Liver (tissue), 9 donors: ENCODE measurements around the gene ZNF607. TPM values are rescaled to one million over a fixed set of nuclear protein-coding genes. Genes with fewer than 3 reads are reported as not detected.

Experiments
- DNase-seq: peaks from one replicate; pipeline ENCODE4 v3.0.0-alpha.2; 2017; ENCODE audit warnings: low spot score
- H3K27ac ChIP-seq, 2 donors: one replicate each; pipeline ENCODE4 v1.7.0; 2013; ENCODE audit warnings: inconsistent platforms in 2 of 2, low read length in 2 of 2, control low read depth in 1 of 2, low read depth in 1 of 2, mild to moderate bottlenecking in 1 of 2
- H3K27me3 ChIP-seq, 4 donors: one replicate each; pipeline versions ENCODE4 v1.6.1 to v1.7.0; 2013; ENCODE audit warnings: low read length in 3 of 4, inconsistent platforms in 1 of 4, mild to moderate bottlenecking in 1 of 4, moderate library complexity in 1 of 4; ENCODE audit not compliant: control insufficient read depth in 4 of 4, insufficient read depth in 4 of 4
- H3K36me3 ChIP-seq, 4 donors: one replicate each; pipeline versions ENCODE4 v1.6.1 to v1.7.0; 2013; ENCODE audit warnings: low read length in 3 of 4, mild to moderate bottlenecking in 3 of 4, low read depth in 1 of 4, moderate library complexity in 1 of 4; ENCODE audit not compliant: control insufficient read depth in 4 of 4, insufficient read depth in 3 of 4
- H3K4me1 ChIP-seq, 4 donors: one replicate each; pipeline versions ENCODE4 v1.6.1 to v1.7.0; 2013; ENCODE audit warnings: low read length in 3 of 4, mild to moderate bottlenecking in 3 of 4, moderate library complexity in 1 of 4; ENCODE audit not compliant: control insufficient read depth in 4 of 4, insufficient read depth in 4 of 4
- H3K4me3 ChIP-seq, 3 donors: one replicate each; pipeline versions ENCODE4 v1.6.1 to v1.7.0; 2013; ENCODE audit warnings: low read length in 3 of 3, control low read depth in 1 of 3, low read depth in 1 of 3, mild to moderate bottlenecking in 1 of 3
- H3K9ac ChIP-seq, 2 donors: one replicate each; pipeline ENCODE4 v1.7.0; 2013; ENCODE audit warnings: low read length in 2 of 2, mild to moderate bottlenecking in 2 of 2, moderate library complexity in 2 of 2, control low read depth in 1 of 2, low read depth in 1 of 2
- H3K9me3 ChIP-seq, 4 donors: one replicate each; pipeline versions ENCODE4 v1.6.1 to v1.7.0; 2013; ENCODE audit warnings: low read length in 3 of 4; ENCODE audit not compliant: control insufficient read depth in 4 of 4
- EGR1 ChIP-seq, 2 donors: IDR thresholded peaks; 2 replicates each; pipeline ENCODE4 v1.6.1; 2016 to 2018; ENCODE audit warnings: antibody characterized with exemption in 2 of 2, low read depth in 2 of 2
- FOXA1 ChIP-seq: IDR thresholded peaks from 2 replicates; pipeline ENCODE4 v1.6.1; 2016; ENCODE audit warnings: antibody characterized with exemption
- GABPA ChIP-seq, 2 donors: IDR thresholded peaks in 1 of 2; conservative IDR thresholded peaks in 1 of 2; 2 replicates each; pipeline ENCODE4 v1.6.1; 2016; ENCODE audit warnings: antibody characterized with exemption in 2 of 2, mild to moderate bottlenecking in 1 of 2, moderate library complexity in 1 of 2
- HNF4A ChIP-seq, 2 donors: conservative IDR thresholded peaks; 2 replicates each; pipeline ENCODE4 v1.6.1; 2016; ENCODE audit warnings: antibody characterized with exemption in 2 of 2, mild to moderate bottlenecking in 2 of 2
- HNF4G ChIP-seq: IDR thresholded peaks from 2 replicates; pipeline ENCODE4 v1.6.1; 2016; ENCODE audit warnings: antibody characterized with exemption
- NR2F2 ChIP-seq: IDR thresholded peaks from 2 replicates; pipeline ENCODE4 v1.6.1; 2016; ENCODE audit warnings: antibody characterized with exemption
- RAD21 ChIP-seq, 2 donors: IDR thresholded peaks; 2 replicates each; pipeline ENCODE4 v1.6.1; 2016; ENCODE audit warnings: antibody characterized with exemption in 2 of 2, mild to moderate bottlenecking in 2 of 2
- RXRA ChIP-seq, 2 donors: IDR thresholded peaks; 2 replicates each; pipeline ENCODE4 v1.6.1; 2017 to 2018; ENCODE audit warnings: antibody characterized with exemption in 2 of 2, mild to moderate bottlenecking in 1 of 2
- TAF1 ChIP-seq: conservative IDR thresholded peaks from 2 replicates; pipeline ENCODE4 v1.6.1; 2016; ENCODE audit warnings: antibody characterized with exemption, mild to moderate bottlenecking
- YY1 ChIP-seq: IDR thresholded peaks from 2 replicates; pipeline ENCODE4 v1.6.1; 2016; ENCODE audit warnings: antibody characterized with exemption, mild to moderate bottlenecking
- WGBS: extraction: QIAGEN DNeasy Blood & Tissue Kit; methylation state at CpG from one replicate; pipeline ENCODE4 v1.1.7; 2013; 5-methylcytosine and 5-hydroxymethylcytosine counted together
- polyA plus RNA-seq, 2 donors: library from polyadenylated mRNA; stranded (reverse) in 1 of 2; unstranded in 1 of 2; fragments of 200-250 nt in 1 of 2; fragments of >200 nt in 1 of 2; fragmentation: Nextera tagmentation in 1 of 2; extraction: Ambion mirVana in 1 of 2; gene quantifications; one replicate each; pipeline versions ENCODE4 v1.2.1 to v1.2.3, GENCODE V29; 2013 to 2015
- total RNA-seq, 2 donors: library from RNA; depleted of rRNA; stranded (reverse); fragments of >200 nt; gene quantifications; one replicate each; pipeline ENCODE4 v1.2.3, GENCODE V29; 2014
- TF ChIP-seq, protein P1 (sequence below): IDR thresholded peaks from 2 replicates; pipeline ENCODE4 v1.6.1; 2016; ENCODE audit warnings: antibody characterized with exemption, mild to moderate bottlenecking
- TF ChIP-seq, protein P2 (sequence below): IDR thresholded peaks from 2 replicates; pipeline ENCODE4 v1.6.1; 2016; ENCODE audit warnings: antibody characterized with exemption
- TF ChIP-seq, protein P3 (sequence below): fragments of 150-350 bp; IDR thresholded peaks from 2 replicates; pipeline ENCODE4 v1.5.1; 2017; ENCODE audit warnings: improper control_type of control experiment, low read depth, low read length; ENCODE audit not compliant: missing input control
- TF ChIP-seq, protein P4 (sequence below): IDR thresholded peaks from 2 replicates; pipeline ENCODE4 v1.6.1; 2016; ENCODE audit warnings: antibody characterized with exemption
- donor health status: healthy.
- donor health status: healthy.
- donor health status: healthy.
- donor health status: healthy.
- donor health status: healthy.

The ZNF607 gene
- total and polyA plus RNA-seq, 4 donors = 0.22 to 2.6 (median 0.56) TPM

DNA sequence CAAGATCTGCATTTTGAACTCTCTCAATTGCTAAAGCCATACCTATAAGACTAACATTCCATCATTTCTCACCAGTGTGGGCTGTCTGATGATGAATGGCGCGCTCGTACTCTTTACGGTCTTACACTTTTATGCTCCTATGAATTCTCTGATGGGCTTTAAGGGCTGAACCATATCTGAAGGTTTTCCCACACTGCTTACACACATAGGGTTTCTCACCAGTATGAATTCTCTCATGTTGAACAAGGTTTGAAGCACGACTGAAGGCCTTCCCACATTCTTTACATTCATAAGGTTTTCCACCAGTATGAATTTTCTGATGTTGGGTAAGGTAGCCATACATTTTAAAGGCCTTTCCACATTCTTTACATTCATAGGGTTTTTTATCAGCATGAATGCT is 18.8 kb upstream of the ZNF607 start:
- H3K27ac ChIP-seq = no peak overlapping the region
- 90% methylated on average over 5 of the region's 5 CpGs for WGBS
- peaks cover 3 to 46% (median 34%) of the 10 kb centered on the region in 4 donors for H3K36me3 ChIP-seq
- peaks cover 35 to 73% (median 62%) of the 10 kb centered on the region in 4 donors for H3K9me3 ChIP-seq
- H3K4me1 ChIP-seq = no peaks in the 10 kb centered on the region
- no peak for DNase-seq
- no peak overlapping the region for H3K9ac ChIP-seq
- TF ChIP-seq, protein P1, sequence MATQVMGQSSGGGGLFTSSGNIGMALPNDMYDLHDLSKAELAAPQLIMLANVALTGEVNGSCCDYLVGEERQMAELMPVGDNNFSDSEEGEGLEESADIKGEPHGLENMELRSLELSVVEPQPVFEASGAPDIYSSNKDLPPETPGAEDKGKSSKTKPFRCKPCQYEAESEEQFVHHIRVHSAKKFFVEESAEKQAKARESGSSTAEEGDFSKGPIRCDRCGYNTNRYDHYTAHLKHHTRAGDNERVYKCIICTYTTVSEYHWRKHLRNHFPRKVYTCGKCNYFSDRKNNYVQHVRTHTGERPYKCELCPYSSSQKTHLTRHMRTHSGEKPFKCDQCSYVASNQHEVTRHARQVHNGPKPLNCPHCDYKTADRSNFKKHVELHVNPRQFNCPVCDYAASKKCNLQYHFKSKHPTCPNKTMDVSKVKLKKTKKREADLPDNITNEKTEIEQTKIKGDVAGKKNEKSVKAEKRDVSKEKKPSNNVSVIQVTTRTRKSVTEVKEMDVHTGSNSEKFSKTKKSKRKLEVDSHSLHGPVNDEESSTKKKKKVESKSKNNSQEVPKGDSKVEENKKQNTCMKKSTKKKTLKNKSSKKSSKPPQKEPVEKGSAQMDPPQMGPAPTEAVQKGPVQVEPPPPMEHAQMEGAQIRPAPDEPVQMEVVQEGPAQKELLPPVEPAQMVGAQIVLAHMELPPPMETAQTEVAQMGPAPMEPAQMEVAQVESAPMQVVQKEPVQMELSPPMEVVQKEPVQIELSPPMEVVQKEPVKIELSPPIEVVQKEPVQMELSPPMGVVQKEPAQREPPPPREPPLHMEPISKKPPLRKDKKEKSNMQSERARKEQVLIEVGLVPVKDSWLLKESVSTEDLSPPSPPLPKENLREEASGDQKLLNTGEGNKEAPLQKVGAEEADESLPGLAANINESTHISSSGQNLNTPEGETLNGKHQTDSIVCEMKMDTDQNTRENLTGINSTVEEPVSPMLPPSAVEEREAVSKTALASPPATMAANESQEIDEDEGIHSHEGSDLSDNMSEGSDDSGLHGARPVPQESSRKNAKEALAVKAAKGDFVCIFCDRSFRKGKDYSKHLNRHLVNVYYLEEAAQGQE = no peak
- TF ChIP-seq RAD21 (IDR thresholded peaks at IDR 0.05) (no peak), NR2F2 (no peak), GABPA (IDR thresholded peaks at IDR 0.05 in 1 of 2, conservative IDR thresholded peaks at IDR 0.05 in 1 of 2) (no peak), HNF4A (conservative IDR thresholded peaks at IDR 0.05) (no peak), RXRA (IDR thresholded peaks at IDR 0.05) (no peak), HNF4G (no peak), FOXA1 (no peak), YY1 (no peak), EGR1 (IDR thresholded peaks at IDR 0.05; ENCODE audit: low read depth in 2 of 2) (no peak), TAF1 (no peak)
- TF ChIP-seq, protein P2, sequence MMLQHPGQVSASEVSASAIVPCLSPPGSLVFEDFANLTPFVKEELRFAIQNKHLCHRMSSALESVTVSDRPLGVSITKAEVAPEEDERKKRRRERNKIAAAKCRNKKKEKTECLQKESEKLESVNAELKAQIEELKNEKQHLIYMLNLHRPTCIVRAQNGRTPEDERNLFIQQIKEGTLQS = no peak
- TF ChIP-seq, protein P3, sequence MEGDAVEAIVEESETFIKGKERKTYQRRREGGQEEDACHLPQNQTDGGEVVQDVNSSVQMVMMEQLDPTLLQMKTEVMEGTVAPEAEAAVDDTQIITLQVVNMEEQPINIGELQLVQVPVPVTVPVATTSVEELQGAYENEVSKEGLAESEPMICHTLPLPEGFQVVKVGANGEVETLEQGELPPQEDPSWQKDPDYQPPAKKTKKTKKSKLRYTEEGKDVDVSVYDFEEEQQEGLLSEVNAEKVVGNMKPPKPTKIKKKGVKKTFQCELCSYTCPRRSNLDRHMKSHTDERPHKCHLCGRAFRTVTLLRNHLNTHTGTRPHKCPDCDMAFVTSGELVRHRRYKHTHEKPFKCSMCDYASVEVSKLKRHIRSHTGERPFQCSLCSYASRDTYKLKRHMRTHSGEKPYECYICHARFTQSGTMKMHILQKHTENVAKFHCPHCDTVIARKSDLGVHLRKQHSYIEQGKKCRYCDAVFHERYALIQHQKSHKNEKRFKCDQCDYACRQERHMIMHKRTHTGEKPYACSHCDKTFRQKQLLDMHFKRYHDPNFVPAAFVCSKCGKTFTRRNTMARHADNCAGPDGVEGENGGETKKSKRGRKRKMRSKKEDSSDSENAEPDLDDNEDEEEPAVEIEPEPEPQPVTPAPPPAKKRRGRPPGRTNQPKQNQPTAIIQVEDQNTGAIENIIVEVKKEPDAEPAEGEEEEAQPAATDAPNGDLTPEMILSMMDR = no peak
- TF ChIP-seq, protein P4, sequence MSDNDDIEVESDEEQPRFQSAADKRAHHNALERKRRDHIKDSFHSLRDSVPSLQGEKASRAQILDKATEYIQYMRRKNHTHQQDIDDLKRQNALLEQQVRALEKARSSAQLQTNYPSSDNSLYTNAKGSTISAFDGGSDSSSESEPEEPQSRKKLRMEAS = no peak
- H3K27me3 ChIP-seq = no peaks in the 10 kb centered on the region
- H3K4me3 ChIP-seq = peak overlapping the region in 2 of 3 donors; percentile 57 to 68

DNA sequence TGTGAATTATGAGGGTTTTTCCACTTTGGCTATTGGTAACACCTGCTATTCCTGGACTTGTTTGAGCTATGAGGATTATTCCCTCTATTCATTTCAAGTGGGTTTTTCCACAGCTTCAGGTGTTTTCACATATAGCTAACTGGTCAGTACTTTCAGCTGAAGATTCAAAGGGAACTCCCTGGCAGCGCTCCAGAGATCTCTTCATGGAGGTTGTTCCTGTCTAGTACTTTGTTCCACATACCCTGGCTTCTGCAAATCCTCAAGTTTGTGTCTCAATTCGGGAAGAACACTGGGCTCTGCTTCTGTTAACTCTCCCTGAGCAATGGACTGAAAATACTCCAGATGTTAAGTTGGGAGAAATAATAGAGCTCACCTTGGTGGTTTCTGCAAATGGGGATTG is 5.6 kb upstream of the ZNF607 start:
- Histone ChIP-seq H3K9ac (no peak overlapping the region), H3K27ac (no peak overlapping the region), H3K4me3 (peak overlapping the region in 1 of 3 donors; percentile 1), H3K36me3 (peaks cover 0 to 5% (median under 1%) of the 10 kb centered on the region in 4 donors), H3K27me3 (no peaks in the 10 kb centered on the region), H3K9me3 (peaks cover 5 to 34% (median 17%) of the 10 kb centered on the region in 4 donors), H3K4me1 (no peaks in the 10 kb centered on the region)
- TF ChIP-seq, protein P4 = no peak
- no peak for TF ChIP-seq RAD21 (IDR thresholded peaks at IDR 0.05)
- no peak for TF ChIP-seq EGR1 (IDR thresholded peaks at IDR 0.05; ENCODE audit: low read depth in 2 of 2)
- no peak for TF ChIP-seq HNF4A (conservative IDR thresholded peaks at IDR 0.05)
- TF ChIP-seq, protein P2 = no peak
- TF ChIP-seq GABPA (IDR thresholded peaks at IDR 0.05 in 1 of 2, conservative IDR thresholded peaks at IDR 0.05 in 1 of 2) = no peak
- WGBS = 93% methylated on average over 2 of the region's 2 CpGs
- DNase-seq = no peak
